H9 (cell line): Measurements from ENCODE around the gene SLC35B1. TPM values are rescaled to one million over a fixed set of nuclear protein-coding genes. Genes with fewer than 3 reads are reported as not detected.

Source experiments
- DNase-seq: peaks from one replicate; pipeline ENCODE4 v3.0.0-alpha.2; 2017
- H2AFZ ChIP-seq: one replicate; pipeline ENCODE4 v1.6.1; 2013; ENCODE audit warnings: mild to moderate bottlenecking, low read length, control low read depth, moderate library complexity
- H2AK5ac ChIP-seq: 2 replicates; pipeline ENCODE4 v1.6.1; 2013; ENCODE audit warnings: low read length, control low read depth, mixed read lengths; ENCODE audit not compliant: insufficient read length
- H2BK120ac ChIP-seq: one replicate; pipeline ENCODE4 v1.6.1; 2013; ENCODE audit warnings: low read depth, mild to moderate bottlenecking, low read length, control low read depth, inconsistent platforms; ENCODE audit not compliant: poor library complexity, severe bottlenecking
- H2BK12ac ChIP-seq: 2 replicates; pipeline ENCODE4 v1.6.1; 2013; ENCODE audit warnings: low read length, control low read depth, mixed read lengths, low read depth; ENCODE audit not compliant: insufficient read length
- H2BK15ac ChIP-seq: 2 replicates; pipeline ENCODE4 v1.6.1; 2013; ENCODE audit warnings: low read depth, low read length, control low read depth
- H2BK20ac ChIP-seq: one replicate; pipeline ENCODE4 v1.6.1; 2013; ENCODE audit warnings: low read depth, mild to moderate bottlenecking, low read length, control low read depth, inconsistent platforms; ENCODE audit not compliant: poor library complexity, severe bottlenecking
- H2BK5ac ChIP-seq: 2 replicates; pipeline ENCODE4 v1.6.1; 2013; ENCODE audit warnings: low read length, control low read depth, mixed read lengths; ENCODE audit not compliant: insufficient read length
- H3K14ac ChIP-seq: 2 replicates; pipeline ENCODE4 v1.6.1; 2013; ENCODE audit warnings: low read length, control low read depth; ENCODE audit not compliant: insufficient read depth
- H3K18ac ChIP-seq: 2 replicates; pipeline ENCODE4 v1.6.1; 2013; ENCODE audit warnings: low read depth, mild to moderate bottlenecking, mixed read lengths, low read length, control low read depth; ENCODE audit not compliant: insufficient read length
- H3K23ac ChIP-seq: 2 replicates; pipeline ENCODE4 v1.6.1; 2013; ENCODE audit warnings: low read length, control low read depth, mixed read lengths, low read depth; ENCODE audit not compliant: insufficient read length
- H3K23me2 ChIP-seq: 2 replicates; pipeline ENCODE4 v1.6.1; 2013; ENCODE audit warnings: low read depth, mild to moderate bottlenecking, mixed read lengths, low read length, control low read depth; ENCODE audit not compliant: insufficient read length, poor library complexity, severe bottlenecking
- H3K27ac ChIP-seq: 2 replicates; pipeline ENCODE4 v1.5.1; 2013; ENCODE audit warnings: low read length, control low read depth, mixed read lengths, low read depth; ENCODE audit not compliant: insufficient read length
- H3K27me3 ChIP-seq: 2 replicates; pipeline ENCODE4 v1.6.1; 2013; ENCODE audit warnings: low read length, control low read depth, inconsistent platforms; ENCODE audit not compliant: insufficient read depth
- H3K4ac ChIP-seq: 2 replicates; pipeline ENCODE4 v1.6.1; 2013; ENCODE audit warnings: low read depth, mild to moderate bottlenecking, control low read depth, inconsistent platforms, low read length, moderate library complexity
- H3K4me1 ChIP-seq: 2 replicates; pipeline ENCODE4 v1.6.1; 2013; ENCODE audit warnings: low read length, control low read depth, inconsistent platforms; ENCODE audit not compliant: insufficient read depth
- H3K4me2 ChIP-seq: 2 replicates; pipeline ENCODE4 v1.6.1; 2013; ENCODE audit warnings: low read length, control low read depth, mixed read lengths; ENCODE audit not compliant: insufficient read length, insufficient read depth
- H3K56ac ChIP-seq: 2 replicates; pipeline ENCODE4 v1.6.1; 2013; ENCODE audit warnings: low read depth, mild to moderate bottlenecking, mixed read lengths, low read length, control low read depth; ENCODE audit not compliant: insufficient read length
- H3K79me1 ChIP-seq: 2 replicates; pipeline ENCODE4 v1.6.1; 2013; ENCODE audit warnings: low read depth, mild to moderate bottlenecking, moderate library complexity, low read length, control low read depth, inconsistent platforms; ENCODE audit not compliant: insufficient read depth, poor library complexity, severe bottlenecking
- H3K79me2 ChIP-seq: 2 replicates; pipeline ENCODE4 v1.6.1; 2013; ENCODE audit warnings: low read length, control low read depth, inconsistent platforms; ENCODE audit not compliant: insufficient read depth
- H3K9ac ChIP-seq: 2 replicates; pipeline ENCODE4 v1.6.1; 2013; ENCODE audit warnings: low read length, control low read depth, mixed read lengths; ENCODE audit not compliant: insufficient read length; ENCODE audit errors: extremely low read depth
- H3K9me3 ChIP-seq: one replicate; pipeline ENCODE4 v1.6.1; 2013; ENCODE audit warnings: low read depth, low read length, inconsistent platforms; ENCODE audit not compliant: control insufficient read depth
- H3T11ph ChIP-seq: one replicate; pipeline ENCODE4 v1.6.1; 2013; ENCODE audit warnings: mild to moderate bottlenecking, low read length, control low read depth, inconsistent platforms
- H4K20me1 ChIP-seq: one replicate; pipeline ENCODE4 v1.6.1; 2013; ENCODE audit not compliant: control insufficient read depth, insufficient read length, insufficient read depth
- H4K5ac ChIP-seq: 2 replicates; pipeline ENCODE4 v1.6.1; 2013; ENCODE audit warnings: low read depth, mild to moderate bottlenecking, mixed read lengths, low read length, control low read depth; ENCODE audit not compliant: insufficient read length
- H4K8ac ChIP-seq: replicated peaks from 2 replicates; pipeline ENCODE4 v1.6.1; 2013; ENCODE audit warnings: low read length, control low read depth, mixed read lengths, low read depth; ENCODE audit not compliant: insufficient read length
- H4K91ac ChIP-seq: 2 replicates; pipeline ENCODE4 v1.6.1; 2013; ENCODE audit warnings: low read depth, mild to moderate bottlenecking, moderate library complexity, mixed read lengths, low read length, control low read depth; ENCODE audit not compliant: insufficient read length
- H3K27ac Mint-ChIP-seq, 3 experiments: 2 replicates in 2 of 3; 3 replicates in 1 of 3; pipeline ENCODE4 v1.8.0; 2020 to 2021; ENCODE audit warnings: mixed read lengths in 3 of 3, mild to moderate bottlenecking in 1 of 3, moderate library complexity in 1 of 3
- H3K27me3 Mint-ChIP-seq: 2 replicates; pipeline ENCODE4 v1.8.0; 2021; ENCODE audit warnings: low read depth, mild to moderate bottlenecking, moderate library complexity, mixed read lengths
- H3K36me3 Mint-ChIP-seq, 3 experiments: 2 replicates in 2 of 3; 3 replicates in 1 of 3; pipeline ENCODE4 v1.8.0; 2020 to 2021; ENCODE audit warnings: low read depth in 3 of 3, mixed read lengths in 3 of 3; ENCODE audit not compliant: insufficient read depth in 1 of 3
- H3K4me1 Mint-ChIP-seq, 2 experiments: 2 replicates each; pipeline ENCODE4 v1.8.0; 2020; ENCODE audit warnings: mixed read lengths in 2 of 2
- H3K4me3 Mint-ChIP-seq, 2 experiments: 2 replicates in 1 of 2; 3 replicates in 1 of 2; pipeline ENCODE4 v1.8.0; 2020 to 2021; ENCODE audit warnings: mild to moderate bottlenecking in 2 of 2, mixed read lengths in 2 of 2, moderate library complexity in 1 of 2
- H3K9me3 Mint-ChIP-seq, 2 experiments: 2 replicates in 1 of 2; 3 replicates in 1 of 2; pipeline ENCODE4 v1.8.0; 2020; ENCODE audit warnings: mild to moderate bottlenecking in 2 of 2, mixed read lengths in 2 of 2, moderate library complexity in 1 of 2
- WGBS: extraction: QIAGEN DNeasy Blood & Tissue Kit; methylation state at CpG from one replicate; pipeline ENCODE4 v1.1.7; 2013; ENCODE audit warnings: missing lambda C conversion rate, low lambda C conversion rate, mixed read lengths; ENCODE audit not compliant: insufficient read length; ENCODE audit errors: extremely low coverage; 5-methylcytosine and 5-hydroxymethylcytosine counted together
- total RNA-seq: library from RNA; stranded (reverse); gene quantifications from 2 replicates; pipeline ENCODE4 v1.2.1, GENCODE V29; 2021
- TF ChIP-seq, protein P1 (sequence below): fragments of 200-600 bp; sonication (generic); conservative IDR thresholded peaks from 3 replicates; pipeline ENCODE4 v1.8.0; 2021; ENCODE audit warnings: antibody characterized with exemption, mild to moderate bottlenecking

Gene SLC35B1
- total RNA-seq, 1 experiment from 2014 or later: 58.9 TPM

DNA sequence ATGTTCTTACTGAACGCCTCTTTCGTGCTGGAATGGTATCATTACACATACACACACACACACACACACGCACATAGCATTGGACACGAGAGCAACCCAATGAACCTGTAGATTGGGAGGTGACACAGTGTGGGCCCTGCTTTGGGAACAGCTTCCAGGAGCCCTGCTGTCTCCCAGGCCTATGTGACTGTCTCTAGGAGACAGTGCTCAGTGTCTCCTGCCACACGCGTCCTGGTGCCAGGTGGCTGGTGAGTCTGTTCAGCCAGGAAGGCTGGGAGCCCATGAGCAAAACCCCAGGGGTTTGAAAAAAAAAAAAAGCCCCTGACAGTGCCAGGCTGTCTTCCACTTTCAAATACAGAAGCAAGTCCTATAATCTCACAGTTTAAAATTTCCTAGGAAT is 27.4 kb downstream of the SLC35B1 start:
- H3K4ac ChIP-seq: no peak overlapping the region
- H3K9me3 ChIP-seq: no peaks in the 10 kb centered on the region
- H3K23ac ChIP-seq: no peak overlapping the region
- no peak overlapping the region for H3K18ac ChIP-seq
- H3K4me1 ChIP-seq: no peaks in the 10 kb centered on the region
- Mint-ChIP-seq H3K36me3 (peaks cover 4 to 7% (median 6%) of the 10 kb centered on the region in 3 experiments), H3K27me3 (peaks cover 25% of the 10 kb centered on the region), H3K27ac (no peak overlapping the region), H3K9me3 (peaks cover 4 to 8% of the 10 kb centered on the region in 2 experiments), H3K4me1 (peaks cover 11 to 20% of the 10 kb centered on the region in 2 experiments), H3K4me3 (no peak overlapping the region)
- no peak overlapping the region for H2AFZ ChIP-seq
- H3K23me2 ChIP-seq: peaks cover 5% of the 10 kb centered on the region
- no peak overlapping the region for H2AK5ac ChIP-seq
- no peak overlapping the region for H2BK120ac ChIP-seq
- no peak overlapping the region for H3K4me2 ChIP-seq
- no peak overlapping the region for H2BK12ac ChIP-seq
- H4K20me1 ChIP-seq: no peaks in the 10 kb centered on the region
- H3K27ac ChIP-seq: no peak overlapping the region
- no peak overlapping the region for H2BK5ac ChIP-seq
- H2BK15ac ChIP-seq: no peak overlapping the region
- no peak overlapping the region for H4K91ac ChIP-seq
- WGBS: no CpG with 5 or more reads among the region's 6 CpGs
- H3K9ac ChIP-seq: no peak overlapping the region
- H3K27me3 ChIP-seq: no peaks in the 10 kb centered on the region
- no peak overlapping the region for H4K8ac ChIP-seq
- no peak overlapping the region for H2BK20ac ChIP-seq
- no peaks in the 10 kb centered on the region for H3K79me1 ChIP-seq
- peaks cover 4% of the 10 kb centered on the region; the same call in 1 of the 2 replicates for H3K79me2 ChIP-seq
- H4K5ac ChIP-seq: no peak overlapping the region
- no peak overlapping the region for H3K56ac ChIP-seq
- no peak overlapping the region for H3T11ph ChIP-seq
- DNase-seq: no peak
- H3K14ac ChIP-seq: no peak overlapping the region
- TF ChIP-seq, protein P1, sequence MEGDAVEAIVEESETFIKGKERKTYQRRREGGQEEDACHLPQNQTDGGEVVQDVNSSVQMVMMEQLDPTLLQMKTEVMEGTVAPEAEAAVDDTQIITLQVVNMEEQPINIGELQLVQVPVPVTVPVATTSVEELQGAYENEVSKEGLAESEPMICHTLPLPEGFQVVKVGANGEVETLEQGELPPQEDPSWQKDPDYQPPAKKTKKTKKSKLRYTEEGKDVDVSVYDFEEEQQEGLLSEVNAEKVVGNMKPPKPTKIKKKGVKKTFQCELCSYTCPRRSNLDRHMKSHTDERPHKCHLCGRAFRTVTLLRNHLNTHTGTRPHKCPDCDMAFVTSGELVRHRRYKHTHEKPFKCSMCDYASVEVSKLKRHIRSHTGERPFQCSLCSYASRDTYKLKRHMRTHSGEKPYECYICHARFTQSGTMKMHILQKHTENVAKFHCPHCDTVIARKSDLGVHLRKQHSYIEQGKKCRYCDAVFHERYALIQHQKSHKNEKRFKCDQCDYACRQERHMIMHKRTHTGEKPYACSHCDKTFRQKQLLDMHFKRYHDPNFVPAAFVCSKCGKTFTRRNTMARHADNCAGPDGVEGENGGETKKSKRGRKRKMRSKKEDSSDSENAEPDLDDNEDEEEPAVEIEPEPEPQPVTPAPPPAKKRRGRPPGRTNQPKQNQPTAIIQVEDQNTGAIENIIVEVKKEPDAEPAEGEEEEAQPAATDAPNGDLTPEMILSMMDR: no peak
